HG03064 (cell line): ENCODE results near the gene ARHGAP20.

Experiments used
- ATAC-seq: cut with Tn5 transposase; IDR thresholded peaks from one replicate; pipeline ENCODE4 v1.9.1; 2021; ENCODE audit warnings: low read depth; ENCODE audit not compliant: unreplicated experiment

ARHGAP20 gene

GRCh38 chr11:110538154-110538553, 174.1 kb downstream of the ARHGAP20 start:
- ATAC-seq: no peak

- ATAC-seq: no peak
Measured at GRCh38 chr11:110530900-110531741, 181.1 kb downstream of the ARHGAP20 start.

- ATAC-seq: no peak
Measured at GRCh38 chr11:110529043-110529442, 183.2 kb downstream of the ARHGAP20 start.

GRCh38 chr11:110527146-110527545, 185.1 kb downstream of the ARHGAP20 start:
- ATAC-seq: no peak
